Mesodermal cell (in vitro differentiated cells): ENCODE data around the gene CORO2B.

Experiments used
- H3K27ac ChIP-seq: 2 replicates; pipeline ENCODE4 v1.7.0; 2013; ENCODE audit warnings: mild to moderate bottlenecking, low read depth, low read length, moderate library complexity; ENCODE audit not compliant: severe bottlenecking
- H3K36me3 ChIP-seq: 2 replicates; pipeline ENCODE4 v1.7.1; 2013; ENCODE audit warnings: mild to moderate bottlenecking, low read length, moderate library complexity; ENCODE audit not compliant: control insufficient read depth, insufficient read depth
- H3K4me1 ChIP-seq: one replicate; pipeline ENCODE4 v1.7.1; 2013; ENCODE audit warnings: mild to moderate bottlenecking, low read length; ENCODE audit not compliant: insufficient read depth, control insufficient read depth, poor library complexity, severe bottlenecking
- H3K4me3 ChIP-seq: 2 replicates; pipeline ENCODE4 v1.7.0; 2013; ENCODE audit warnings: low read length, control low read depth, mild to moderate bottlenecking; ENCODE audit not compliant: insufficient read depth, poor library complexity, severe bottlenecking; ENCODE audit errors: extremely low read depth
- H3K9me3 ChIP-seq: 2 replicates; pipeline ENCODE4 v1.7.1; 2013; ENCODE audit warnings: mild to moderate bottlenecking, low read length, moderate library complexity; ENCODE audit not compliant: control insufficient read depth
- WGBS, 2 experiments: methylation state at CpG; one replicate each; pipeline ENCODE4 v1.1.5; 2013; ENCODE audit warnings: missing lambda C conversion rate in 2 of 2; ENCODE audit not compliant: insufficient coverage in 2 of 2; 5-methylcytosine and 5-hydroxymethylcytosine counted together

CORO2B gene

DNA sequence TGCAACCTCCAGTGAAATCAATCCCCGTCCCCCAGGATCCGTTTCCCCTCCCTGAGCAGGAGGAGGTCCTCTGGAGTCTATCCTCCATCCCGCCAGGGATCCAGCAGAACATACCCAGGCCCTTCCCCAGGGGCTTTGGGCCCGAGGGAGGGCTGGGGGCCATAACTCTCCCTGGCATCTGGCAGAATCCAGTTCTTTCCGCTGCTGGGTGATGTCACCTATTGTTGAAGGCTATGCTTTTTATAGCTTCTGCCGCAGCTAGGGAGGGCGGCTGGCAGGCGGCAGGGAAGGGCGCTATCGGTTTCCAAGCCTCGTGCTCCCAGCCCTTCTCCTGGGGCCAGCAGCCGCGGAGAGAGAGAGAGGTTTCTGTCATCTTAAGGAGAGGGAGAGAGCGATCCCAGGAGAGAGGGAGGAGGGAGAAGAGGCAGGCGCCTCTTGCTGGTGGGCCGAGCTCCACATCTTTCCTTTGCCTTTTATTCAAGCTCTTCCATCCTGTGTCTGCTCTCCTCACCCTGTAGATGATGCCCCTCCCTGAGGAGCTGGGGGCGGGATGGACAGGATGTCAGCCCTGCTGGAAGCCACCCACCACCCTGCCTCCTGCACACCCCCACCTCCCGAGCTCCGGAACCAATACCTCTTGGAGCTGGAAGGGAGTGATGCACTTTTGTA lies 121.8 kb downstream of the CORO2B start:
- H3K4me3 ChIP-seq: peak overlapping the region; percentile 1
- H3K9me3 ChIP-seq: no peaks in the 10 kb centered on the region
- 17 to 31% methylated on average over 10 to 12 of the region's 19 CpGs for WGBS, 2 experiments
- peak overlapping the region; percentile 83 for H3K27ac ChIP-seq
- peaks cover 26% of the 10 kb centered on the region for H3K4me1 ChIP-seq
- no peaks in the 10 kb centered on the region for H3K36me3 ChIP-seq

DNA sequence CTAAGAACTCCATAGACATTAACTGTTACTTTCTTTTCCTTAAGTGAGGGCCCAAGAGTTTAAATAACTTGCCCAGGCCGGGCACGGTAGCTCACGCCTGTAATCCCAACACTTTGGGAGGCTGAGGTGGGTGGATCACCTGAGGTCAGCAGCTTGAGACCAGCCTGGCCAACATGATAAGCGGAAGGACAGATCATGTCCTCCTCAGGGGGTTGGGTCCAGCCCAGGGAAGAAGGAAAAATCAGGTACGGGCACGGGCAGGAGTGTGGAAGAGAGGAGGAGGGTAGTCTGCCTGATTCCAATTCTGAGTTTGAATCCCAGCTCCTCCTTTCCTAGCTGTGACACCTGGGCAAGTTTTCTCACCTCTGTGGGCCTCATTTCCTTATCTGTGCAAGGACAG lies 123.1 kb downstream of the CORO2B start:
- Histone ChIP-seq H3K36me3 (no peaks in the 10 kb centered on the region), H3K9me3 (no peaks in the 10 kb centered on the region), H3K27ac (no peak overlapping the region), H3K4me3 (no peak overlapping the region), H3K4me1 (peaks cover 24% of the 10 kb centered on the region)
- 94 to 96% methylated on average over 4 of the region's 6 CpGs for WGBS, 2 experiments

DNA sequence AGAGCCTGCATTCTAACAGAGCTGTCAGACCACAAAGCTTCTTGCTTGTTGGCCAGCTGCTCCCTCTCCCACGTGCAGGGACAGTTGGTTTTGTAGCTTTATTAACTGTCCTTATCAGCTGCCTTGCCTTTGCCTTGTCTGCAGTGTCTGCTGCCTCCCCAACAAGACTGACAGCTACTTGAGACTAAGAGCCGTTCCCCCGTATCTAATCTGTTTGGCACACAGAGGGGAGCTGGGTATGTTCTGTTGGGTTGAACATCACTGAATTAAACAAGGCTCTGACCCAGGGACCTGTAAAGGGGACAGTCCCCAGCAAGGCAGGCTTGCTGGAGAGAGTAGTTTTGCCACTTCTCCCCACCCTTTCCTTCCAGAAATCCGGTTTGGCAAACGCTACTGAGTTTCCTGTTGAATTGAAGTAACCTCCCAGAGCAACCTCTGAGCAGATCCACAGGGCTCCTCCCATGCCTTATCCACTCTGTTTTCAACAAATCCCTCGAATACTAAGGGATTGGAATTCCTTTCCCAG lies 125.8 kb downstream of the CORO2B start:
- peak overlapping the region; percentile 54 for H3K27ac ChIP-seq
- H3K36me3 ChIP-seq: no peaks in the 10 kb centered on the region
- H3K4me3 ChIP-seq: no peak overlapping the region
- whole genome bisulfite sequencing, 2 experiments: 28 to 35% methylated on average over 3 to 6 of the region's 6 CpGs
- H3K9me3 ChIP-seq: no peaks in the 10 kb centered on the region
- H3K4me1 ChIP-seq: peaks cover 17% of the 10 kb centered on the region

DNA sequence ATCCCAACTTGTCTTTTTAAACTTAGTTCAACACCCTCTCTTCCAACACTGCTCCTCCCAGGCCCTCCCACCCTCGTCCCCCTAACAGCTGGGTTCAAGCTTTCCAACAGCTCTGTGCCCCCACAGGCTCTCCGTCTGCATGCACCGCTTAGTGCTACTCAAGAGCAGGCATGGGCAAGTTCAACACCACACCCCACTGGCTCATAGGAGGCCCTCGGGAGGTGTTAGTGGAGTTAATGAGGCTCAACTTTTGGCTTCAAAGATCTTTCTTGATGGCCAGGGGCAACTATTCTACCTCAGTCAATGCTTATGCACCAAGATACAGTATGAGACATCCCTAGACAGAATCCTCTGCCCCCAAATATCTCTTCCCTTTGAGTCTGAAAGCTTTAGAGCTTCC lies 127.5 kb downstream of the CORO2B start:
- Histone ChIP-seq H3K9me3 (no peaks in the 10 kb centered on the region), H3K4me3 (no peak overlapping the region), H3K27ac (no peak overlapping the region), H3K36me3 (peaks cover 3% of the 10 kb centered on the region), H3K4me1 (peaks cover 4% of the 10 kb centered on the region)
- WGBS, 2 experiments: 95% methylated on average over 3 of the region's 4 CpGs; no CpG with 5 or more reads in 1 of the 2 experiments

DNA sequence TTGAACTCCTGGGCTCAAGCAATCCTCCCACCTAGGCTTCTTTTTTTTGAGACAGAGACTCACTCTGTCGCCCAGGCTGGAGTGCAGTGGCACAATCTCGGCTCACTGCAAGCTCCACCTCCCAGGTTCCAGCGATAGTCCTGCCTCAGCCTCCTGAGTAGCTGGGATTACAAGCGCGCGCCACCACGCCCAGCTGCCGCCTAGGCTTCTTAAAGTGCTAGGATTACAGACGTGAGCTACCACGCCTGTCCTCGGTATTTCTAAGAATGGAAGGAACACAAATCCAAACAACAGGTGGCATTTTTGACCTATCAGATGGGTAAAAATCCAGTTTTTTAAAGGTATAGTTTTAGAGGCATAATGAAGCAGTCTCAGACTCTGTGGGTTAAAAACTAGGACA lies 128.1 kb downstream of the CORO2B start:
- Histone ChIP-seq H3K4me1 (peaks cover 4% of the 10 kb centered on the region), H3K9me3 (no peaks in the 10 kb centered on the region), H3K4me3 (no peak overlapping the region), H3K27ac (no peak overlapping the region), H3K36me3 (peaks cover 3% of the 10 kb centered on the region)
- 89 to 95% methylated on average over 8 to 11 of the region's 11 CpGs for WGBS, 2 experiments

DNA sequence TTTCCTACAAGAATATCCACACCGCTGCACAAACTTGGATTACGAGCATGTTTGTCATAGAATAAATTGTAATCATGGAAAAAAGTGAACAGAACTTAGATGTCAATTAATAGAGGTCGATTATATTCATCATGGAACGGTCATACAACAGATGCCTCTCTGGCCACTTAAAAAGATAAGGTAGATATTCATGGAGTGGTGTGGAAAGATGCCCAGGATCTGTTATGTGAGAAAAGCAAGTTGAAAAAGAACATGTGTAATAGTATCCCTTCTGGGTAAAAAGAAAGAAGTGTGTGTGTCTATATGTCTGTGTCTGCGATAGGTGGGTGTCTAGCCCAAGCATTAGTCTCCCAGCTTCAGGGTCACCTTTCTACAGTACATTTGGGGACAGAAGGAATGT lies 128.6 kb downstream of the CORO2B start:
- H3K36me3 ChIP-seq: peaks cover 3% of the 10 kb centered on the region
- 91 to 92% methylated on average over 3 of the region's 5 CpGs for WGBS, 2 experiments
- no peaks in the 10 kb centered on the region for H3K9me3 ChIP-seq
- peaks cover 4% of the 10 kb centered on the region for H3K4me1 ChIP-seq
- H3K27ac ChIP-seq: no peak overlapping the region
- H3K4me3 ChIP-seq: no peak overlapping the region

DNA sequence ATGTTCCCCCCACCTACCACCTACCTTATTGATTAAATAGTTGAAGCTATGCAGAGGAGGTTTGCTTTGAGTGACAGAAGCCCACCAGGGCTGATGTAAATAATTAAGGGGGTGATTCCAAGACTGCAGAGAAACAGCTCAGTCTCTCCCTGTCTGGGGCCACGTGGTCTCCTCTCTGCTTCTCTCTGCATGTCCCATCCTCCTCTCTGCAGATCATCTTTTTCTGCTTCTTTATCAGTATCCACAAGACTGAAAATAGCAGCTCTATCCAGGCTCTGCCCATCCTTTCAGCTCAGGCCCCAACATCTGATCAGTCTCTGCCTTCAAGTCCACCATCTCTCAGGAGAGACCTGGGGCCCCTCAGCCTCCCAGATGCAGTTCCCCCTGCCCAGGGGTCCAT lies 131.1 kb downstream of the CORO2B start:
- Histone ChIP-seq H3K4me1 (no peaks in the 10 kb centered on the region), H3K36me3 (peaks cover 9% of the 10 kb centered on the region), H3K4me3 (no peak overlapping the region), H3K27ac (no peak overlapping the region), H3K9me3 (no peaks in the 10 kb centered on the region)
- WGBS, 2 experiments: 60 to 64% methylated on average over 1 of the region's 1 CpG

DNA sequence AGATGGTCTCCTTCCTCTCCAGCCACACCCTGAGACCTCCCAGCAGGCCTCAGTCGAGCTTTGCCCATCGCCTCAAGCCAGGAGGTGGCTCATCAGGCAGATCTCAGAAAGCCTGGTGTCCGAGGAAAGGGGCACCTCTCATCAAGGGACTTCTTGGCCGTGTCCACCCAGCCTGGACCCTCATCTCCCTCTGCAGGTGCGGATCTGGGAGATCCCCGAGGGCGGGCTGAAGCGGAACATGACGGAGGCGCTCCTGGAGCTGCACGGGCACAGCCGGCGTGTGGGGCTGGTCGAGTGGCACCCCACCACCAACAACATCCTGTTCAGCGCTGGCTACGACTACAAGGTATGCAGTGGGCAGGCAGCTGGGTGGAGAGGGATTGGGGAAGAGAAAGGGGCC lies 131.7 kb downstream of the CORO2B start:
- no peaks in the 10 kb centered on the region for H3K4me1 ChIP-seq
- H3K36me3 ChIP-seq: peaks cover 12% of the 10 kb centered on the region
- WGBS, 2 experiments: 97 to 98% methylated on average over 7 to 13 of the region's 16 CpGs
- no peak overlapping the region for H3K27ac ChIP-seq
- no peak overlapping the region for H3K4me3 ChIP-seq
- no peaks in the 10 kb centered on the region for H3K9me3 ChIP-seq

DNA sequence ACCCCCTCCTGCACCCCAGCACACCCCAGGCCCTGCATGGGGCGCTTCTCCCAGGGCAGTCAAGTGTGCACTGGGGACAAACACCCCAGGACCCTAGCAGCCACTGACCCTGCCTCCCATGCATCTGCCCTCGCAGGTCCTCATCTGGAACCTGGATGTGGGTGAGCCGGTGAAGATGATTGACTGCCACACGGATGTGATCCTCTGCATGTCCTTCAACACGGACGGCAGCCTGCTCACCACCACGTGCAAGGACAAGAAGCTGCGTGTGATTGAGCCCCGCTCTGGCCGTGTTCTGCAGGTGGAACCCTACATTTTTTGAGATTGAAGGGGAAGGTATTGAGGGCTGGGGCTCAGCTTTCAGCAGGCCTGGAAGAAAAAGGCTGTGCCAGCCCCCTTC lies 132.6 kb downstream of the CORO2B start:
- no peaks in the 10 kb centered on the region for H3K4me1 ChIP-seq
- WGBS, 2 experiments: 83 to 87% methylated on average over 5 to 9 of the region's 10 CpGs
- H3K27ac ChIP-seq: no peak overlapping the region

DNA sequence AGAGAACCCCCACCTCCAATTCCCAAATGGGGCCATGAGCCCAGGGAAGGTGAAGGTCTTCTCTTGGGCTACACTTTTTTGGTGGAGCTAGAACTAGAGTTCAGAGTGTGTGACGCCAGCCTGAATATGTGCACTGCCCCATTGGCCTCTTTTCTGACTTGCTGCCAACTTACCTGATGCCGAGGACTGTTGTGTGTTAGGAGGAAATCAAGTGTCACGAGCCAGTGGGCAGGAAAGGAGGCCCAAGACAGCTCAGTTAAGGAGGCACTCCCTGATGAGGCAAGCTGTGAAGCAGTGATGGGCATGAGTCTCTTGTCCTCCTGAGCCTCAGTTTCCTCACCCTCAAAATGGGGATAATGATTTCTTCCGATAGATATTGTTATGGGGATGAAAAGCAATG lies 134.1 kb downstream of the CORO2B start:
- H3K36me3 ChIP-seq: peaks cover 12% of the 10 kb centered on the region
- H3K27ac ChIP-seq: no peak overlapping the region
- no peaks in the 10 kb centered on the region for H3K9me3 ChIP-seq
- H3K4me3 ChIP-seq: no peak overlapping the region
- WGBS, 2 experiments: 87 to 91% methylated on average over 3 to 4 of the region's 4 CpGs
- no peaks in the 10 kb centered on the region for H3K4me1 ChIP-seq

More for the DNA sequence above, 132.6 kb downstream of the CORO2B start:
- H3K36me3 ChIP-seq: peaks cover 12% of the 10 kb centered on the region
- no peaks in the 10 kb centered on the region for H3K9me3 ChIP-seq
- no peak overlapping the region for H3K4me3 ChIP-seq

DNA sequence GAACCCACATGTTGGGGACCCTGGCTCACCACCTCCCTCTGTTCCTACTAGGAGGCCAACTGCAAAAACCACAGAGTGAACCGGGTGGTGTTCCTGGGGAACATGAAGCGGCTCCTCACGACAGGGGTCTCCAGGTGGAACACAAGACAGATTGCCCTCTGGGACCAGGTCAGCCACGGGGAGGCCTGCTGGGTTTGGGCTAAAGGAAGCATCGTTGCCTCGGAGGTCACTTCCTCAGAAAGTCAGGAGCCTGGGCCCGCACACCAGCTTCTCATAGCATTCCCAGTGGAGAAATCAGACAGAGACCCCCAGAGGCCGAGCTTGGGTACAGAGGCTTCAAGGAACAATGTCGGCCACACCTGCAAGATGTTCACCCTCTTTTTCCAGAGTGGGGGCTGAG lies 135.1 kb downstream of the CORO2B start:
- H3K27ac ChIP-seq: no peak overlapping the region

More for the DNA sequence above, 135.1 kb downstream of the CORO2B start:
- H3K4me1 ChIP-seq: no peaks in the 10 kb centered on the region
- no peak overlapping the region for H3K4me3 ChIP-seq
- peaks cover 12% of the 10 kb centered on the region for H3K36me3 ChIP-seq
- H3K9me3 ChIP-seq: no peaks in the 10 kb centered on the region
- WGBS, 2 experiments: 83 to 90% methylated on average over 8 to 9 of the region's 9 CpGs
